Measurements from ENCODE around the gene ATP10A.

The ATP10A gene

DNA sequence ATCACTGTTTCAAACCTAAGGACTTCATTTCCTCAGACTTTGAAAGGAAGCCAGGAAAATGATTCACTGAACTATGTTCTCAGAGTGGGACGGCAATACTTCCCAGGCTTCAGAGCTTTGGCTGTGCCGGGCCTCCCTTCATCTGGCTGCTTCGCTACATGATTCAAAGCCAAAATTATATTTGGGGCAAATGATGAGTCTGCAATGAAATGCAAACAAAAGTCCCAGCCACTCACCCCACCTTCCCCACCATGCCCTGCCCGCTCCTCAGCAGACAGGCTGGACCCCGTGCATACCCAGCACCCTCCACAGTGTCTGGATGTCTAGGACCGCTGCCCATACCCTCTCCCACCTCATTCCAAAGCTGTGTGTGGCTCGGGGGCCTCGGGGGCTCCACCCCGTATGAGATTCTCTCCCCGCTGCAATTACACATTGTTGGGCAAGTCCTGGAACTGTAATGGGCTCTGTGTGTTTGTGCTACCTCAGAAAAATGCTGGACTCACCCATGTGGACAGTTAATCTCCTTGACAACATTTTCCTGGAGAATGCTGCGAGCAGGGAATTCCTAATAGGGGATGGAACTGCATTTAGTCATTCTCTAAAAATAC lies 32.2 kb downstream of the ATP10A start:
- TF ChIP-seq, protein P1, sequence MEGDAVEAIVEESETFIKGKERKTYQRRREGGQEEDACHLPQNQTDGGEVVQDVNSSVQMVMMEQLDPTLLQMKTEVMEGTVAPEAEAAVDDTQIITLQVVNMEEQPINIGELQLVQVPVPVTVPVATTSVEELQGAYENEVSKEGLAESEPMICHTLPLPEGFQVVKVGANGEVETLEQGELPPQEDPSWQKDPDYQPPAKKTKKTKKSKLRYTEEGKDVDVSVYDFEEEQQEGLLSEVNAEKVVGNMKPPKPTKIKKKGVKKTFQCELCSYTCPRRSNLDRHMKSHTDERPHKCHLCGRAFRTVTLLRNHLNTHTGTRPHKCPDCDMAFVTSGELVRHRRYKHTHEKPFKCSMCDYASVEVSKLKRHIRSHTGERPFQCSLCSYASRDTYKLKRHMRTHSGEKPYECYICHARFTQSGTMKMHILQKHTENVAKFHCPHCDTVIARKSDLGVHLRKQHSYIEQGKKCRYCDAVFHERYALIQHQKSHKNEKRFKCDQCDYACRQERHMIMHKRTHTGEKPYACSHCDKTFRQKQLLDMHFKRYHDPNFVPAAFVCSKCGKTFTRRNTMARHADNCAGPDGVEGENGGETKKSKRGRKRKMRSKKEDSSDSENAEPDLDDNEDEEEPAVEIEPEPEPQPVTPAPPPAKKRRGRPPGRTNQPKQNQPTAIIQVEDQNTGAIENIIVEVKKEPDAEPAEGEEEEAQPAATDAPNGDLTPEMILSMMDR (IDR thresholded peaks at IDR 0.05; ENCODE audit: low read length, missing control alignments): no peak
- H3K4me3 ChIP-seq (replicated peaks; ENCODE audit: low read depth, low read length): peak overlapping the region; percentile 27
- peak; percentile 85 for DNase-seq (ENCODE audit: low read depth)

DNA sequence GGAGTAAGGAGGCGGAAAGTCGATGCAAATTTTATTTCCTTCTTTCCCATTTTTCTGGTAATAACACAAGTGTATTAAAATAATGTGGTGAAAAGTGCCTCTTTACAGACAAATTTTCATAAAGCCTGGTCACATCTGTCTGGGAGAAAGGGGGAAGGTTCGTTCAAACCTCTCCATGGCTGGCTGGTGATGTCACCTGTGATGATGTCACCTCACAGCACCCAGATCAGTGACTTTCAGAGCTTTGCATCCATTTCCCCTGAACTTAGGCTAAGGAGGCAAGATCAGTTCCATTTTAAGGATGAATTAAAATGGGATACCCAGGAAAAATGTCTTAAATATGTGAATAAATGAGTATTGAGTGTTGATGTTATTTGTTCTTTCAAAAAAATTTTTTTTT lies 34.1 kb downstream of the ATP10A start:
- TF ChIP-seq, protein P1 (IDR thresholded peaks at IDR 0.05; ENCODE audit: low read length, missing control alignments): no peak
- DNase-seq (ENCODE audit: low read depth): no peak

DNA sequence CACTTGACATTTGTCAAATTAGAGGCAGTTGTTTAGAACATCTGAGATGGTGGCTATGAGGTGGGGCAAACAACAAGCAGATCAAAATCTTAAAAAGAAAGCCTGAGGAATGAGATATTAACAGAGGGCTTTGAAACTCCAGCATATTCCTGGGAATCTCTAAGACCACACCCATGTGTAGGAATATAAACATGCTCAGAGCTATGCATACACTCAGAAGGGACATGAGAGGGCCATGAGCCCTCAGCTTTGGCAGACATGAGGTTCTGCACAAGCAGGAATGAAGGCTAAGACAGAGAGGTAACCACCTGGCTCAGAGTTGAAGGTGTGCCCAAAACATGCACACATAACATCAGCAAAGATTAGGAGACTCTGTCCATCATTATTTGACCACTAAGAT lies 37.9 kb downstream of the ATP10A start:
- TF ChIP-seq, protein P1 (IDR thresholded peaks at IDR 0.05; ENCODE audit: low read length, missing control alignments): no peak
- H3K4me3 ChIP-seq (replicated peaks; ENCODE audit: low read depth, low read length): no peak overlapping the region
- DNase-seq (ENCODE audit: low read depth): no peak

More for the DNA sequence above, 34.1 kb downstream of the ATP10A start:
- H3K4me3 ChIP-seq (replicated peaks; ENCODE audit: low read depth, low read length): no peak overlapping the region

DNA sequence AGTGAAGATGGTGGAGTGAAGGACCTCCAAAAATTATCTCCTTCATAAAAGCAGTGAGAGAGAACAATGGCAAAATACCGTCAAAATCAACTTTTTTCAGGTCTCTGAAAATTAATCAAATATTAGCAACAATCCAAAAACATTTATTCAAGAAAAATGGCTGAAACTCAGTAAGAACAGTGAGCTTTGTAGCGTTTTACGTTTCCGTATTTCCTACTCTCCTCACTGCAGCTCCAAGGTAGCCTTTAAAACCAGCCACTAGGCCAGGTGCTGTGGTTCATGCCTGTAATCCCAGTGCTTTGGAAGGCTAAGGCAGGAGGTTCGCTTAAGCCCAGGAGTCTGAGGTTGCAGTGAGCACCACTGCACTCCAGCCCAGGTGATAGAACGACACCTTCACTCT lies 38.5 kb downstream of the ATP10A start:
- TF ChIP-seq, protein P1 (IDR thresholded peaks at IDR 0.05; ENCODE audit: low read length, missing control alignments): no peak
- no peak overlapping the region for H3K4me3 ChIP-seq (replicated peaks; ENCODE audit: low read depth, low read length)
- no peak for DNase-seq (ENCODE audit: low read depth)

DNA sequence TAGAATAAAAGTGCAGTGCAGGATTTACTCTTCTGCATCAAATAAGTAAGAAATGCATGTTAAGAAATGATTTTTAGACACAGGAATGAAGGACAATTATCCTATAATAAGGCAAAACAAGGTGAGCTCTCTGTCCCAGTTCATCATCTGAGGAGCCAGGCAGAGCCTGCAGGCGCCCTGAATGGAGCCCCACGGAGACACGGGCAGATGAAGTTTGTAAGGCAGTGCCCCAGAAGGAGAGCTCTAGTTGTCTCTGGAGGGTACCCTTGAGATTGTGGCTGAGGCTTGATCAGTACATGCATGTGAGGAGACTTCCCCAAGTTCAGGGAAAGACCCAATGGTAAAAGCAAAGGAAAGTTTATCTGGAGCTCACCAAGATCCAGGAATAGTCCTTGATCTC lies 50.3 kb downstream of the ATP10A start:
- no peak for DNase-seq (ENCODE audit: low read depth)
- H3K4me3 ChIP-seq (replicated peaks; ENCODE audit: low read depth, low read length): no peak overlapping the region
- TF ChIP-seq, protein P1 (IDR thresholded peaks at IDR 0.05; ENCODE audit: low read length, missing control alignments): no peak

DNA sequence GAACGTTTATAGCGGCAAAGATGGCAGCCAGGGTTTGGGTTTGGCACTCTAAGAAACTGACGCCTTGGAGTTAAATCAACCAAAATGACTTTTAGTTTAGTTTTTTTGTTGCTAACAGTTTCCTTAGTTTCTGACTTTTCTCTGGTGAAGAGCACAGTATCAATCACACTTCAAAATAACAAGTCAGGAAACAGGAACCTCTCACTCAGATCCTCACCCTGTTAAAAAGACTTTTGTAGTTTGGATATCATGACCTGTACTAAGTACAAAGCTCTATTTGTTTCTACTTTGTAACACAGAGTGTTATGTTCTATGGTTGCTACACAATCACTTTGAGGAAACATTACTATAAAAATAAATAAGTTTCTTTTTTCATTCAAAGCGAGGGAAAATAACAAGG lies 51.1 kb downstream of the ATP10A start:
- no peak for DNase-seq (ENCODE audit: low read depth)
- no peak overlapping the region for H3K4me3 ChIP-seq (replicated peaks; ENCODE audit: low read depth, low read length)
- TF ChIP-seq, protein P1 (IDR thresholded peaks at IDR 0.05; ENCODE audit: low read length, missing control alignments): no peak

DNA sequence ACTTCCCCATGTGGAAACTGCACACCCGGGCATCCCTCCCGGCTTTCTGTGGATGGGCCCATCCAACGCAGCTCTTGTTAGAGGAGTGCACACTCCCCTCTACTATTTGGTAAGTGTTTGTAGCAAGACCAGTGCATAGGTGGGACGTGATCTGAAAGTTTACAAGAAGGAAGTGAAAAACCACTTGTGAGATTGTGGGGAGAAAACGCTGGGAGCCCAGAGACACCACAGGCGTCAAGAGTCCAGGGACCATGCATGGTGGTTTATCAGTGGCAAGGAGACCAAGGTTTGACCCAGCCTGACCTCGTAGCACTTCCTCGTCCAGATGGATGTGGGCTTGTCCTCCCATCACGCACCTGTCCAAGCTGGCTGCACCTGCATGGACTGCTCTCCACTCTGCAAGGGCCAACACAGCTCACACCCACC lies 51.6 kb downstream of the ATP10A start:
- TF ChIP-seq, protein P1 (IDR thresholded peaks at IDR 0.05; ENCODE audit: low read length, missing control alignments): no peak
- no peak for DNase-seq (ENCODE audit: low read depth)
- no peak overlapping the region for H3K4me3 ChIP-seq (replicated peaks; ENCODE audit: low read depth, low read length)

Data from fibroblast of pulmonary artery (primary cell).